Upper lobe of left lung (tissue), 4 donors: Measurements from ENCODE around the gene ABCG8.
"Not testable (repeated sequence)": the region's sequence is repeated elsewhere in the genome, so short reads cannot be mapped to it uniquely, and the experiment has no call there.

Source experiments
- CTCF ChIP-seq, 6 experiments: fragments of 450-650 bp in 4 of 6; fragments of 200-600 bp in 2 of 6; sonication (generic) in 2 of 6; IDR thresholded peaks; one replicate each; pipeline ENCODE4 v1.5.1; 2016 to 2019; ENCODE audit warnings: antibody characterized with exemption in 6 of 6
- POLR2A ChIP-seq, 4 donors: fragments of 450-650 bp; IDR thresholded peaks; one replicate each; pipeline ENCODE4 v1.5.1; 2016 to 2017; ENCODE audit warnings: antibody characterized with exemption in 4 of 4, mild to moderate bottlenecking in 2 of 4

DNA sequence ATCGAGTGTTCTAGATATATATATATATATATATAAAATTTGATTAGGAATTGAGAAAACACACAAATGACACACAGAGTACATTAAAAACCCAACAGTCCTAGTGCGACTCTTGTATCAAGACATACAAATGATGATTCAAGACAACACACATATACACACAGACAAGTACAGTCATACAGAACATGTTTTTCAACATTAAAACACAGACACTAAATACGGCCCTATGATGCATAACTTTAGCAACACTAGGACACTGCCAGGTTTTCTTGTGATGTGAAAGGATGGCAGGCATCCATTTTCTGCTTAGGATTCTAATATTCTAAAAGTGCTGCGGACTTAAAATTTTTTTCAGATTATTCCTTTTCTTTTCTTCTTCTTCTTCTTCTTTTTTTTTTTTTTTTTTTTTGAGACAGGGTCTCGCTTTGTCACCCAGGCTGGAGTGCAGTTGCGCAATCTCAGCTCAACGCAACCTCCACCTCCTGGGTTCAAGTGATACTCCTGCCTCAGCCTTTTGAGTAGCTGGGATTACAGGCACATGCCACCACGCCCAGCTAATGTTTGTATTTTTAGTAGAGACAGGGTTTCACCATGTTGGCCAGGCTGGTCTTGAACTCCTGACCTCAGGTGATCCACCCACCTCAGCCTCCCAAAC lies 72.5 kb downstream of the ABCG8 start:
- not testable (repeated sequence) for TF ChIP-seq CTCF, POLR2A (IDR thresholded peaks at IDR 0.05)
